Heart left ventricle (tissue), 16 donors: ENCODE measurements around the gene SLC22A23. TPM values are rescaled to one million over a fixed set of nuclear protein-coding genes. Genes with fewer than 3 reads are reported as not detected.

ENCODE experiments used
- ATAC-seq, 4 donors: fragments of 200-7000 bp; cut with Tn5 transposase; one replicate each; pipeline ENCODE4 v1.9.1; 2020 to 2022; ENCODE audit warnings: moderate library complexity in 4 of 4, mild to moderate bottlenecking in 3 of 4, moderate number of reproducible peaks in 1 of 4
- DNase-seq, 5 donors: peaks; one replicate each; pipeline ENCODE4 v3.0.0-alpha.2; 2020
- H3K27ac ChIP-seq, 12 donors: fragments of 200-600 bp; sonication (generic) in 4 of 12; one replicate each; pipeline versions ENCODE4 v1.5.0 to v1.8.0; 2016 to 2022; ENCODE audit warnings: mild to moderate bottlenecking in 2 of 12
- H3K27me3 ChIP-seq, 9 donors: fragments of 200-600 bp; sonication (generic) in 2 of 9; one replicate each; pipeline versions ENCODE4 v1.5.1 to v1.8.0; 2016 to 2022; ENCODE audit warnings: mild to moderate bottlenecking in 3 of 9
- H3K36me3 ChIP-seq, 9 donors: fragments of 200-600 bp; sonication (generic) in 2 of 9; one replicate each; pipeline versions ENCODE4 v1.5.0 to v1.8.0; 2018 to 2022; ENCODE audit warnings: mild to moderate bottlenecking in 2 of 9
- H3K4me1 ChIP-seq, 12 donors: fragments of 200-600 bp; sonication (generic) in 4 of 12; one replicate each; pipeline versions ENCODE4 v1.5.0 to v1.8.0; 2016 to 2022; ENCODE audit warnings: mild to moderate bottlenecking in 3 of 12
- H3K4me3 ChIP-seq, 12 donors: fragments of 200-600 bp; sonication (generic) in 4 of 12; one replicate each; pipeline versions ENCODE4 v1.5.0 to v1.8.0; 2017 to 2022; ENCODE audit warnings: mild to moderate bottlenecking in 9 of 12, moderate library complexity in 4 of 12
- H3K9me3 ChIP-seq, 12 donors: fragments of 200-600 bp; sonication (generic) in 4 of 12; one replicate each; pipeline versions ENCODE4 v1.5.0 to v1.8.0; 2016 to 2022; ENCODE audit warnings: mild to moderate bottlenecking in 1 of 12
- POLR2A ChIP-seq, 2 donors: fragments of 450-650 bp; IDR thresholded peaks; one replicate each; pipeline ENCODE4 v1.6.1; 2017; ENCODE audit warnings: antibody characterized with exemption in 2 of 2, mild to moderate bottlenecking in 2 of 2, moderate library complexity in 2 of 2
- WGBS, 4 donors: extraction: QIAGEN DNeasy Blood & Tissue Kit in 2 of 4; methylation state at CpG; one replicate each; pipeline versions ENCODE4 v1.1.5 to v1.1.7; 2013 to 2018; 5-methylcytosine and 5-hydroxymethylcytosine counted together
- intact Hi-C, 10 donors: fragments of 100-400 bp; cut with DNase I; formaldehyde crosslinking; loops; one replicate each; pipeline versions ENCODE4 v1.11.1 to v1.14.2; 2022
- polyA plus RNA-seq, 2 donors: library from polyadenylated mRNA; stranded (reverse); fragments of 200-250 nt; gene quantifications; one replicate each; pipeline ENCODE4 v1.2.3, GENCODE V29; 2013
- total RNA-seq, 9 donors: library from RNA; depleted of rRNA in 2 of 9; stranded (reverse); fragments of >200 nt in 2 of 9; fragmentation: NEBNext Ultra II Directional in 3 of 9; extraction: Animal tissue kit (Norgen Biotek cat#: 25700) in 3 of 9; gene quantifications; one replicate each; pipeline versions ENCODE4 v1.1.0 to v1.2.4, GENCODE V29; 2016 to 2023
- TF ChIP-seq, protein P1 (sequence below), 12 donors: fragments of 200-600 bp; sonication (generic) in 4 of 12; IDR thresholded peaks; one replicate each; pipeline versions ENCODE4 v1.5.0 to v1.8.0; 2018 to 2022; ENCODE audit warnings: antibody characterized with exemption in 12 of 12, mild to moderate bottlenecking in 5 of 12
- donor health status: ischemic (EF 13 %, LVEDD 7.1; RV severe dilation, severe dysfunction).
- donor health status: healthy with polysubstance abuse.
- donor health status: DM: no; HTN: yes; CAD: no.
- donor health status: DM: no; HTN: no; CAD: no.
- donor health status: ischemic (EF 25% LVEDD 6.9; RV normal size, moderate dysfunction).
- donor health status: ischemic (EF 25% LVEDD 5.7; RV mildly dilated, moderate dysfunction).
- donor health status: healthy.
- donor health status: DM: yes; HTN: yes; CAD: no.
- donor health status: ischemic (EF 35%, LVEDD 5.7; RV mildly dilated, moderate dysfunction).
- donor health status: nonischemic (EF 11% LVEDD 7.7; RV severe dilation, severe dysfunction).
- donor health status: DM: yes; HTN: yes; CAD: no.
- donor health status: PGD.
- donor health status: ischemic (EF 29% LVEDD 5.4; RV normal size, mild dysfunction).
- donor health status: nonischemic (EF 23%, LVEDD 6.1; RV moderate dilation, normal function).

SLC22A23 gene
- total and polyA plus RNA-seq, 11 donors = 2.9 to 12.4 (median 5.2) TPM

DNA sequence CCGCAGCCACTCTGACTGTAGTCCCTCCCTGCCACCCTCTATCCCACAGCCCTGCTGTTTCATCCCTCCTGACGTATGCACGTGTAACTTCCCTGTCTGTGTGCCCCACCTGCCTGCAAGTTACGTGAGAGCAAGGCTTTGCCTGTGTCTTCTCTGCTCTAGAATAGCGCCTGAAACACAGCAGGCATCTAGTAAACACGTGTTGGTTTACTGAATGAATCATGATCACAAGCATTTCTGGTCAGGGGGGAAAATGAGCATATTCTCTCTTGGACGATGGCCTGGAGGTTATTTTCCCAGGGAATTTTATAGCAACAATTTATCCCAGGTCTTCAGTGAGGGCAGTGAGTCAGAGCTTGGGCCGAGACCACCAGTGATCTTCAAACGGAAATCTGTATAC, 159.8 kb downstream of the SLC22A23 start:
- H3K27ac ChIP-seq = no peak overlapping the region
- TF ChIP-seq, protein P1, sequence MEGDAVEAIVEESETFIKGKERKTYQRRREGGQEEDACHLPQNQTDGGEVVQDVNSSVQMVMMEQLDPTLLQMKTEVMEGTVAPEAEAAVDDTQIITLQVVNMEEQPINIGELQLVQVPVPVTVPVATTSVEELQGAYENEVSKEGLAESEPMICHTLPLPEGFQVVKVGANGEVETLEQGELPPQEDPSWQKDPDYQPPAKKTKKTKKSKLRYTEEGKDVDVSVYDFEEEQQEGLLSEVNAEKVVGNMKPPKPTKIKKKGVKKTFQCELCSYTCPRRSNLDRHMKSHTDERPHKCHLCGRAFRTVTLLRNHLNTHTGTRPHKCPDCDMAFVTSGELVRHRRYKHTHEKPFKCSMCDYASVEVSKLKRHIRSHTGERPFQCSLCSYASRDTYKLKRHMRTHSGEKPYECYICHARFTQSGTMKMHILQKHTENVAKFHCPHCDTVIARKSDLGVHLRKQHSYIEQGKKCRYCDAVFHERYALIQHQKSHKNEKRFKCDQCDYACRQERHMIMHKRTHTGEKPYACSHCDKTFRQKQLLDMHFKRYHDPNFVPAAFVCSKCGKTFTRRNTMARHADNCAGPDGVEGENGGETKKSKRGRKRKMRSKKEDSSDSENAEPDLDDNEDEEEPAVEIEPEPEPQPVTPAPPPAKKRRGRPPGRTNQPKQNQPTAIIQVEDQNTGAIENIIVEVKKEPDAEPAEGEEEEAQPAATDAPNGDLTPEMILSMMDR (IDR thresholded peaks at IDR 0.05) = no peak
- TF ChIP-seq POLR2A (IDR thresholded peaks at IDR 0.05) = no peak
- no peak for DNase-seq
- H3K36me3 ChIP-seq = no peaks in the 10 kb centered on the region
- 89 to 93% (median 91%) methylated on average over 9 of the region's 9 CpGs for WGBS, 4 donors
- no peak for ATAC-seq
- peaks cover 0 to 15% (median 0%) of the 10 kb centered on the region in 12 donors for H3K4me1 ChIP-seq
- H3K4me3 ChIP-seq = no peak overlapping the region
- intact Hi-C loops = loop anchor here in 2 of 10 donors (10.0 kb wide), 1 partner anchor 158 kb away; the partner anchor contains the start of gene SLC22A23 (in 2 of the 2)
- H3K9me3 ChIP-seq = peaks cover 0 to 5% (median 0%) of the 10 kb centered on the region in 12 donors
- no peaks in the 10 kb centered on the region for H3K27me3 ChIP-seq

DNA sequence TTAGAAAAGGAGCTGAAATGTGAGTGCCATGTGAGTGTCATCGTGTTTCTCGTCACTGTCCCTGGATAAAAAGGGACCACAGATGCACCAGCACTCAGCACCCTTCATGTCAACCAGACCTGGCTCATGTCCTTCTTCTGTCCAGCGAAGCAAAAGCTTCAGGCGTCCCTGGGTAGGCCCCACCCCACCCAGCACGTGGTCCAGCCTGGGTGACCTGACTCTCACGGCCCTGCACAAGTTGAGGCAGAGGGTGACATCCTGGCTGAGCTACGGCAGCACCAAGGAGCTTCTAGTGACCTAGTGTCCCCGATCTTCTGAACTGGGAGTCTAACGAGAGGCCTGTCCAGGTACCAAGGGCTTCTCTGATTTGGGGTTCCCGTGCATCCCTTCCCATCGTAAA, 160.3 kb downstream of the SLC22A23 start:
- Histone ChIP-seq H3K4me3 (no peak overlapping the region), H3K9me3 (peaks cover 0 to under 1% (median 0%) of the 10 kb centered on the region in 12 donors), H3K27me3 (no peaks in the 10 kb centered on the region), H3K27ac (no peak overlapping the region), H3K36me3 (no peaks in the 10 kb centered on the region), H3K4me1 (peaks cover 0 to 16% (median 0%) of the 10 kb centered on the region in 12 donors)
- intact Hi-C loops = loop anchor here in 2 of 10 donors (10.0 kb wide), 1 partner anchor 158 kb away; the partner anchor contains the start of gene SLC22A23 (in 2 of the 2)
- WGBS, 4 donors = 86 to 95% (median 88%) methylated on average over 7 to 11 of the region's 11 CpGs
- DNase-seq (no peak), ATAC-seq (no peak)
- no peak for TF ChIP-seq POLR2A (IDR thresholded peaks at IDR 0.05)
- TF ChIP-seq, protein P1 (IDR thresholded peaks at IDR 0.05) = no peak

DNA sequence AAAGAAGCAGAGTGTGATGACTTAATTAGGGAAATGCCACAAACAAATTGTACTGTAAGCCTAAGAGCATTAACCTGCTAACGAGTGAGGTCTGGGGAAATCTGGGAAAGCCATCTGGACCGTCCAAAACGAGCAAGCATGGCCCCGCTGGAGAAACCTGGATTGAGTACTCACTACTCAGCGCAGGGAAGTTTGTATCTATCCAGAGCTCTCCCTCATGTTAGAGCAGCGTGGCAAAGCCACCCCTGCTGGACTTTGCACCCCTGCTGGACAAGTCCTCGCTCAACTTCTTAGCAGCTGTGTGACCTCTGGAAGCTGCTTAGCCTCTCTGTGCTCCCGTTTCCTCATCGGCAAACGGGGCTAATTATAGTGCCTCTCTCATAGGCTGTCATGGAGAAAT, 160.8 kb downstream of the SLC22A23 start:
- H3K4me1 ChIP-seq = peaks cover 0 to 16% (median 0%) of the 10 kb centered on the region in 12 donors
- TF ChIP-seq POLR2A (IDR thresholded peaks at IDR 0.05) = no peak
- TF ChIP-seq, protein P1 (IDR thresholded peaks at IDR 0.05) = no peak
- no peaks in the 10 kb centered on the region for H3K27me3 ChIP-seq
- no peak for DNase-seq
- intact Hi-C loops = loop anchor here in 2 of 10 donors (10.0 kb wide), 1 partner anchor 159 kb away; the partner anchor contains the start of gene SLC22A23 (in 2 of the 2)
- WGBS, 4 donors = 77 to 82% (median 78%) methylated on average over 9 to 10 of the region's 10 CpGs
- no peak overlapping the region for H3K4me3 ChIP-seq
- no peaks in the 10 kb centered on the region for H3K36me3 ChIP-seq
- no peak for ATAC-seq
- no peak overlapping the region for H3K27ac ChIP-seq
- no peaks in the 10 kb centered on the region for H3K9me3 ChIP-seq

DNA sequence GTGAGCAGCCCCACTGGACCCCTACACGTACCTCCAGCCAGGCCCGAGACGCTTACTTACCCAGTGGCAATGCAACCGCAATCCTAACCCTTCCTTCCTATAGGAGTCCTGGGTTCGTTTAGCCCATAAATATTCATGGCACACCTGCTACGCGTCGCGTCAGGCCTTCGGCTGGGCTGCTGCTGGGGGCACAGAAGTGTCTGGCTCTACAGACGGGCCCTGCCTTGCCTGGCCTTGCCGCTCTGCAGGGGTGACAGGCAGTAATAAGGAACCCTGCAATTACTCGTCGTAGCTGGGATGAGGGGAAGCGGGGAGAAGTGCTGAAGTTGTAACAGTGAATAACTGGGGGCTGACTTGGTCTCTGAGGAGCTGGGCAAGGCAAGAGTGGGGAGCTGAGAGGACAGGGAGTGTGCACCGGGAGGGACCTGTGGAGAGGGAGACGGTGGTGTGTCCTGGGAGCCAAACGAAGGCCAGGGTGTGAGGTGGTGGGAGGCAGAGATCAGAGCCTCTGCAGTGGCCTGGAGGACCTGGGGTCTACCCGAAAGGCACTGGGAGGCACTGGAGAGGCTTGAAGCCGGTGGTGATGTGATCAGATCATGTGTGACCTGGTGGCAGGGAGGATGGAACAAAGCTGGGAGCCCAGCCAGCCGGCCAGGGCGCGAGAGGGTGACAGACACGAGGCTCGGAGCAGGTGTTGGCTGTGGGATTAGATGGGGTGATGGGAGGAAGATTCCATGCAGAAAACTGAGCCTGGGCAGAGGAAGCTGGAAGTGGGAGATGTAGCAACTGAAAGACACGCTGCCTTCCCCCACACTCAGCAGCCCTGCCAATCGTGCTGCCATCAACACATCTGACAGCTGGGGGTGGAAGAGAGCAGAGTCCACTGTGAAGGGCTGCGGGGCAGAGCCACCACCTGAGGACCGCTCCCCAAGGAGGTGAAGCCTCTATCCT, 161.7 kb downstream of the SLC22A23 start:
- Histone ChIP-seq H3K27ac (no peak overlapping the region), H3K4me3 (no peak overlapping the region), H3K4me1 (peaks cover 0 to 16% (median 0%) of the 10 kb centered on the region in 12 donors), H3K36me3 (no peaks in the 10 kb centered on the region), H3K27me3 (no peaks in the 10 kb centered on the region), H3K9me3 (no peaks in the 10 kb centered on the region)
- peak in 3 of 4 donors; percentile 32 to 70 (median 60) for ATAC-seq
- 64 to 67% (median 65%) methylated on average over 29 of the region's 29 CpGs for WGBS, 4 donors
- TF ChIP-seq POLR2A (IDR thresholded peaks at IDR 0.05) = no peak
- TF ChIP-seq, protein P1 (IDR thresholded peaks at IDR 0.05) = peak in 3 of 12 donors; percentile 10 to 19 (median 18)
- intact Hi-C loops = loop anchor here in 2 of 10 donors (10.0 kb wide), 1 partner anchor 160 kb away; the partner anchor contains the start of gene SLC22A23 (in 2 of the 2)
- peak in 1 of 5 donors; percentile 47 for DNase-seq
